VCaP (cell line): ENCODE results near the gene BAZ2B.

Source experiments
- H3K27ac ChIP-seq: fragments of 450-650 bp; 2 replicates; pipeline ENCODE4 v1.5.1; 2017
- TF ChIP-seq, protein P1 (sequence below): fragments of 450-650 bp; conservative IDR thresholded peaks from 2 replicates; pipeline ENCODE4 v1.5.1; 2017; ENCODE audit warnings: mild to moderate bottlenecking, moderate library complexity

Gene BAZ2B

DNA sequence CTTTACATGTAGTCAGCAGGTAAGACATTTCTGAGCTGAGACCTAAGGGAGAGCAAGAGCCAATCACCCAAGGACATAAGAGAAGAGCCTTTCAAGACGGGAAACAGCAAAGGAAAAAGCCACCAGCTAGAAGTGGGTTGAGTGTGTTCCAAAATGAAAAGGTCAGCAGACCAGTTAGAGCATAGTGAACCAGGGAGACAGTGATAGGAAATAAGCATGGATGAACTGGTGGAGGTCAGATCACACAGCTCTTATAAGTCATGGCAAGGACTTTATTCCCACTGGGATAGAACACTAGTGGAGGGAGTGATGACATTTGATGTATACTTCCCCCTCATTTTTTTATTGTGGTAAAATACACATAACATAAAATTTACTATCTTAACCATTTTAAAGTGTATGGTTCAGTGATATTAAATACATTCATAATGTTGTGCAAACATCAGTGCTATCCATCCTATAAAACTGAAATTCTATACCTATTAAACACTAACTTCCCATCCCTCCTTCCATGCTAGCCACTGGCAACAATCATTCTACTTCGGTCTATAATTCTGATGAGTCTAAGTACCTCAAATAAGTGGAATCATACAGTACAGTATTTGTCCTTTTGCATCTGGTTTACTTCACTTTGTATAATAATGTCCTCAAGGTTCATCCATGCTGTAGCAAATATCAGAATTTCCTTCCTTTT lies 174.0 kb downstream of the BAZ2B start:
- no peak overlapping the region; the same call in 1 of the 2 replicates for H3K27ac ChIP-seq
- TF ChIP-seq, protein P1, sequence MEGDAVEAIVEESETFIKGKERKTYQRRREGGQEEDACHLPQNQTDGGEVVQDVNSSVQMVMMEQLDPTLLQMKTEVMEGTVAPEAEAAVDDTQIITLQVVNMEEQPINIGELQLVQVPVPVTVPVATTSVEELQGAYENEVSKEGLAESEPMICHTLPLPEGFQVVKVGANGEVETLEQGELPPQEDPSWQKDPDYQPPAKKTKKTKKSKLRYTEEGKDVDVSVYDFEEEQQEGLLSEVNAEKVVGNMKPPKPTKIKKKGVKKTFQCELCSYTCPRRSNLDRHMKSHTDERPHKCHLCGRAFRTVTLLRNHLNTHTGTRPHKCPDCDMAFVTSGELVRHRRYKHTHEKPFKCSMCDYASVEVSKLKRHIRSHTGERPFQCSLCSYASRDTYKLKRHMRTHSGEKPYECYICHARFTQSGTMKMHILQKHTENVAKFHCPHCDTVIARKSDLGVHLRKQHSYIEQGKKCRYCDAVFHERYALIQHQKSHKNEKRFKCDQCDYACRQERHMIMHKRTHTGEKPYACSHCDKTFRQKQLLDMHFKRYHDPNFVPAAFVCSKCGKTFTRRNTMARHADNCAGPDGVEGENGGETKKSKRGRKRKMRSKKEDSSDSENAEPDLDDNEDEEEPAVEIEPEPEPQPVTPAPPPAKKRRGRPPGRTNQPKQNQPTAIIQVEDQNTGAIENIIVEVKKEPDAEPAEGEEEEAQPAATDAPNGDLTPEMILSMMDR, result no peak

DNA sequence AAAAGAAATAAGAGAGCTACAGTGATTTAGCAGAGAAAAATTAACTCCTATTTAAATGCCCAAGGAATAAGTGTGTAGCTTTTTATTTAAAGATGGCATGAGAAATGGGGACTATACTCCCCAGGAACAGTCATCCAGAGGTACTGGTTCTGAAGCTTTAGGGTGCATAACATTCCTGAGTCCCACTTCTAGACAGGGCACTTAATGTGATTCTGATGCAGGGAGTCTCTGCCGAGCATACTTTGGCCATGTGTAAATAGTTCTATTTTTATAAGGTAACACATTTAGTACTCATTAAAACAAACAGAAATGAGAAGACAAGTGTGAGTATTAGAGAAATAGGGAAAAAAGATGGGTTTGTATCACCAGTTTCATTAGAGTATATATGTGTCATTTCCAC lies 175.2 kb downstream of the BAZ2B start:
- no peak overlapping the region for H3K27ac ChIP-seq
- TF ChIP-seq, protein P1, result no peak

DNA sequence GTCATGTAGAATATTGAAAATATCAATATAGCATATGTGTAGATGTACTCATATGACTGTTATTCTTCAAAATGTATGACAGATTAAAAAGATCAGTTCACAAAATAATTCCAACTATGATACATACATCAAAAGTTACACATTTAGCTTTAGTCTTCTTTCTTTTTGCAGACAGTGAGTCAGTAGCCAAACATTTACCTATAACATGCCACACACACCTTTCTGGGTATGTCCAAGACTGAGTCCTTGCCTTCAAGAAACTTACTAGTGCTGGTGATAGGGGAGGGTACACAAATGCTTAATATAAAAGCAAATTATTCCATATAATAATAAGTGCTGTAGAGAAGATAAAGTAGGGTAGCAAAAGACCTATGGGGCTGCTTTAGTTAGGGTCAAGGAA lies 176.9 kb downstream of the BAZ2B start:
- TF ChIP-seq, protein P1, result no peak
- no peak overlapping the region for H3K27ac ChIP-seq

DNA sequence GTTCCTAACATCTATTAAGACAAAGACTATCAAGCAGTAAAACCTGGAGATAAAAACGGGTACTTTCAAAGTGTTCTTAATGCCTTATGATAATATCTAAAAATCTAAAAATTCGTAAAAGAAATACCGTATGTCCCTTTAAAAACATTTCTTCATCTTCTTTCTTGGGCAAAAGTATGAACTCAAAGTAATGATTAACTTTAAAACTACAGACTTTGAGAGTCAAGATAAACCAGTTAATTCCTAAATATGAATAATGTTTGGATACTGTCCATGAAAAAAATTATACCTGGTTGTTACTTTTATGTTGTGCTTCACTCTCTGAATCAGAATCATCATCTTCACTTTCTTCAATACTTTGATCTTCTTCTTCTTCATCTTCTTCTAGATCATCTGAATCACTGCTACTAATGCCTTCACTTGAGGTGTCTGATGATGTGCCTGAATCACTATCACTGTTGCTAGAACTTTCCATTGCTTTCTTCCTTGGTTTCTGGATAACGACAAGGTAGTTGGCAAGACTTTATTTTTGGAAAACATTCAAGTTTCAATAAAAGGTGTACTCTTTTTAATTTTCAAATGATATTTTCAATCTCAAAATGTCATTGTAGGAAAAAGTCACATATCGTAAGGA lies 177.5 kb downstream of the BAZ2B start:
- H3K27ac ChIP-seq, result no peak overlapping the region
- TF ChIP-seq, protein P1, result no peak

DNA sequence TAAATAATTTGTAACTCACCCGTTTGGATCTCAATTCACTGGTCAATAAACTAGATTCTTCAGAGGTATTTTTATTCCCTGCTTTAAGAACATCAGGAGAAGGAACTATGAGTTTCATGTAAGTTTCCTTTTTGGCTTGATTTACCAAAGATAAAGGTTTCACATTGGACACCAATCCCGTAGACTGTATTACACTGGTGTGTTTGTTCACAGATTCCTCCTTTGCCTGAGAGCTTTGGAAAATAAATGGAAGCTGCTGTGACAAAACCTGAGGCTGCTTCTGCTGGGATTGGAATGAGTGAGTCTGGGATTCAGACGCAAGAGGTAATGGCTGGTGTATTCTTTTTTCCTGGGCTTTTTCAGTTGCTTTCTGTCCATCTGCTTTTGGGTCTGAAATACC lies 178.1 kb downstream of the BAZ2B start:
- TF ChIP-seq, protein P1, result no peak
- H3K27ac ChIP-seq, result no peak overlapping the region

DNA sequence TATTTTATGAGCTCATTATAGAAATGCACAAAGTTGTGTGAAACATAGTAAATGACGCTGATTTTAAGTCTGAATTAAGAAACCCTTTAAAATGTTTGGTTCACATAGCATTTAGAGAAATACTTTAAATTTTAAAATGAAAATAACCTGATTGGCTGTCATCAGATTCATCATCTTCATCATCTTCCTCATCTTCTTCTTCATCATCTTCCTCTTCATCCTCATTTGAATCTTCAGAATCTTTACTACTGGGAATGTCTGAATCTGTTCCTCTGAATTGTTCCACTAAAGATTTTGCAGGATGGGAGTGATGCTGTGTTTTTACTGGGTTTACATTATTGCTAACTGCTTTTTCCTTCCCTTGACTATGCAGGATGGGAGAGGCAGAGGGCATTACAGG lies 183.7 kb downstream of the BAZ2B start:
- H3K27ac ChIP-seq, result no peak overlapping the region
- TF ChIP-seq, protein P1, result no peak

DNA sequence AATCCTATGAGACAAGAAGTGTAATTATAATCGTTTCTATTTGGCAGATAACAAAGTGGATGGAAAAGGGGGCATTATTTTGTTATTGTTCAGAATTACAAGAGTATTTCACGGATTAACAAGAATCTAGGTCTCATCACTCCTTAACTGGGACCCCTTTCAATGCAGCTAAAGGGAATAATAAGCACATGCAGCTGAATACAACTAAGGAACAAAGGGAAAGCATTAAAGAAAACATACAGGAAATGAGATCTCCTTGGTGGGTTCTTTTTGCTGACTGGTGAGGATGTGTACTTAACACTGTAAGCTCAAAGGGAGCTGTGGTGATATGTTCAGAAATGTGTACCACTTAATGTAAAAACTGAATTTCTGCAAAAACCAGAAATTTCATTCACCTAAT lies 189.3 kb downstream of the BAZ2B start:
- TF ChIP-seq, protein P1, result no peak
- H3K27ac ChIP-seq, result no peak overlapping the region
